Activated CD4-positive, alpha-beta T cell treated with anti-CD3 and anti-CD28 coated beads, Interleukin-10, Interleukin-2, amounts not matched to agents 100 ng/mL and 50 ng/mL, durations not matched to agents 16 hours and 8 hours (primary cell): ENCODE results near the gene CCNT2.
A peak's percentile ranks its signal among the peaks of the same experiment; 100 is the strongest.
"Not testable (repeated sequence)": the region's sequence is repeated elsewhere in the genome, so short reads cannot be mapped to it uniquely, and the experiment has no call there.

Experiments
- DNase-seq: peaks from one replicate; pipeline ENCODE4 v3.0.0-alpha.2; 2020

CCNT2 gene

GRCh38 chr2:134918526-134919340 lies at the start of gene CCNT2:
Gene CCNT2 (plus strand): TSS chr2:134918822. CDS start chr2:134918855, 33 bp downstream.
- DNase-seq = peak; percentile 100

GRCh38 chr2:134869946-134870736 lies 48.5 kb upstream of the CCNT2 start:
- no peak for DNase-seq

GRCh38 chr2:134873152-134873551 lies 45.5 kb upstream of the CCNT2 start:
- no peak for DNase-seq

- no peak for DNase-seq
Measured at GRCh38 chr2:134875309-134875708, 43.3 kb upstream of the CCNT2 start.

GRCh38 chr2:134882773-134883172 lies 35.8 kb upstream of the CCNT2 start:
- no peak for DNase-seq

- no peak for DNase-seq
Measured at GRCh38 chr2:134883552-134884293, 34.9 kb upstream of the CCNT2 start.

- no peak for DNase-seq
Measured at GRCh38 chr2:134884435-134884834, 34.2 kb upstream of the CCNT2 start.

- DNase-seq = no peak
Measured at GRCh38 chr2:134892282-134893035, 26.2 kb upstream of the CCNT2 start.

GRCh38 chr2:134897932-134898331 lies 20.7 kb upstream of the CCNT2 start:
- DNase-seq = no peak

GRCh38 chr2:134899204-134899603 lies 19.4 kb upstream of the CCNT2 start:
- no peak for DNase-seq

- DNase-seq = no peak
Measured at GRCh38 chr2:134900151-134900550, 18.5 kb upstream of the CCNT2 start.

- DNase-seq = not testable (repeated sequence)
Measured at GRCh38 chr2:134903701-134904100, 14.9 kb upstream of the CCNT2 start.

GRCh38 chr2:134905168-134905567 lies 13.5 kb upstream of the CCNT2 start:
- no peak for DNase-seq

GRCh38 chr2:134906726-134907125 lies 11.9 kb upstream of the CCNT2 start:
- DNase-seq = no peak

GRCh38 chr2:134907441-134908116 lies 11.0 kb upstream of the CCNT2 start:
- not testable (repeated sequence) for DNase-seq

- no peak for DNase-seq
Measured at GRCh38 chr2:134910763-134911399, 7.7 kb upstream of the CCNT2 start.

GRCh38 chr2:134911400-134911785 lies 7.2 kb upstream of the CCNT2 start:
- DNase-seq = no peak

- DNase-seq = no peak
Measured at GRCh38 chr2:134912361-134912760, 6.3 kb upstream of the CCNT2 start.

GRCh38 chr2:134917360-134917865 lies 1.2 kb upstream of the CCNT2 start:
- DNase-seq = peak; percentile 2

- no peak for DNase-seq
Measured at GRCh38 chr2:134917888-134918525, 615 bp upstream of the CCNT2 start.
